ENCODE data around the gene HELLS. TPM values are rescaled to one million over a fixed set of nuclear protein-coding genes. Genes with fewer than 3 reads are reported as not detected.

HELLS gene
- total RNA-seq, 1 experiment from 2014 or later, result 64.4 TPM

DNA sequence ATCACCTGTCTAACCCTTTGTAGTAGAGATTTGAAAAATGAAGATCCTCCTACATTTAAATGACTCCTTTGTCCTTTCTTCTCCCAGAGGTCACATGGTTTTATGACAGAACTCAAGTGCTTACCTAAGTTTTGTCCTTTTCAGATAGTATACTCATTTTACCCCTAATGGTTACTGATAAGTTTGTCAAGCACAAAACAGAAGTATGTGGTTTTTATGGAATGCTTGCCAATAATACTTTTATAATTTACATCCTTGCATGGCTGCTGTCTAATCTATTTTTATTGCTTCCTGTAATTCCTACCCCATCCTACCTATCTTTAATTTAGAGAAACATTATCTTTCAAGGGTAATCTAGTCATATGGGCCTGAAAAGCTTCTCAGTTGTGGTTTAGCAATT is 37.5 kb downstream of the HELLS start:
- no peak for DNase-seq
- Histone ChIP-seq H4K20me1 (ENCODE audit: insufficient read depth) (no peaks in the 10 kb centered on the region), H3K27ac (no peak overlapping the region), H3K4me1 (replicated peaks; ENCODE audit: insufficient read depth) (no peaks in the 10 kb centered on the region), H2AFZ (no peak overlapping the region), H3K4me3 (no peak overlapping the region), H3K9me2 (ENCODE audit: insufficient read depth) (no peaks in the 10 kb centered on the region), H3K79me2 (ENCODE audit: low read depth) (no peaks in the 10 kb centered on the region), H3K4me2 (no peak overlapping the region), H3K9me3 (ENCODE audit: insufficient read depth, low read depth) (no peaks in the 10 kb centered on the region), H3F3A (ENCODE audit: insufficient read depth, low read depth) (0 out of 2 replicates have a peak, but pooled peaks cover 5% of the 10 kb centered on the region), H3K36me3 (ENCODE audit: low read depth) (no peaks in the 10 kb centered on the region; the same call in 1 of the 2 replicates), H3K27me3 (ENCODE audit: insufficient read depth, low read depth) (no peaks in the 10 kb centered on the region)
- TF ChIP-seq, protein P1, sequence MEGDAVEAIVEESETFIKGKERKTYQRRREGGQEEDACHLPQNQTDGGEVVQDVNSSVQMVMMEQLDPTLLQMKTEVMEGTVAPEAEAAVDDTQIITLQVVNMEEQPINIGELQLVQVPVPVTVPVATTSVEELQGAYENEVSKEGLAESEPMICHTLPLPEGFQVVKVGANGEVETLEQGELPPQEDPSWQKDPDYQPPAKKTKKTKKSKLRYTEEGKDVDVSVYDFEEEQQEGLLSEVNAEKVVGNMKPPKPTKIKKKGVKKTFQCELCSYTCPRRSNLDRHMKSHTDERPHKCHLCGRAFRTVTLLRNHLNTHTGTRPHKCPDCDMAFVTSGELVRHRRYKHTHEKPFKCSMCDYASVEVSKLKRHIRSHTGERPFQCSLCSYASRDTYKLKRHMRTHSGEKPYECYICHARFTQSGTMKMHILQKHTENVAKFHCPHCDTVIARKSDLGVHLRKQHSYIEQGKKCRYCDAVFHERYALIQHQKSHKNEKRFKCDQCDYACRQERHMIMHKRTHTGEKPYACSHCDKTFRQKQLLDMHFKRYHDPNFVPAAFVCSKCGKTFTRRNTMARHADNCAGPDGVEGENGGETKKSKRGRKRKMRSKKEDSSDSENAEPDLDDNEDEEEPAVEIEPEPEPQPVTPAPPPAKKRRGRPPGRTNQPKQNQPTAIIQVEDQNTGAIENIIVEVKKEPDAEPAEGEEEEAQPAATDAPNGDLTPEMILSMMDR (conservative IDR thresholded peaks at IDR 0.05), result no peak
- TF ChIP-seq EZH2 (IDR thresholded peaks at IDR 0.05; ENCODE audit: low read depth), result no peak
- intact Hi-C loops (cut with micrococcal nuclease; ENCODE audit: unreplicated experiment), result no loop called here
- ChIA-PET CTCF (no interaction called here), POLR2A (ENCODE audit: unreplicated experiment) (no interaction called here)
- no TSS peak for BruUV-seq (replicated peaks)

DNA sequence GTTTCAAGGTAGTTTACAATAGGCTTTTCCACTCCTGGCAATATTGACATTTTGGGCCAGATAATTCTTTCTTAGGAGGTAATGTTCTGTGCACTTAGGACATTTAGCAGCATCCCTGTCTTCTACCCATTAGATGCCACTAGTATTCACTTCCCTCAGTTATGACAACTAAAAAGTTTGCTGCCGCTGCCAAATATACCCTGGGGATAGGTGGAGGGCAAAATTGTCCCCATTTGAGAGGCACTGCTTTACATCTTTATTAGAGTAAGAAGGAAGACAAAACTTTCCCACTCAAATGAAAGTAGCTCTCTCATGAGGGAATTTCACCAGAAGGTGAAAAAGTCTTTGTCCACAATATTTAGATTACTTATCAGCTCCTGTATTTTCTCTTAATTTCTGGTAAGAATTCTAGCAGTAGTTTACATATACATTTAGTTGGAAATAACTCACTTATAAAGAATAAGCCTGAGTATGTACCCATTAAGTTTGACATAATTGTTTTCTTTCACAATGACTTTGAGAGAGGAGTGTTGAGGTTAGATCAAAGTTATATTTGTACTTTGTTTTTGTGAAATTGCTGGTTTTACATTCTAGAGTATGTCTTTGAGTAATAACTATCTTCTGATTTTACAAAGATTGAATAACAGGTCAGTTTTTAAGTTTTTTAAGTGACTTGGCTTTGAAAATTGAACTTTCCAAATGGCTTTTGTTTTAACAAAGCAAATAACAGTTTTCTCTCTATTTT is 46.0 kb downstream of the HELLS start:
- Histone ChIP-seq H3K27me3 (ENCODE audit: insufficient read depth, low read depth) (no peaks in the 10 kb centered on the region), H3K4me1 (replicated peaks; ENCODE audit: insufficient read depth) (no peaks in the 10 kb centered on the region), H3K36me3 (ENCODE audit: low read depth) (no peaks in the 10 kb centered on the region; the same call in 1 of the 2 replicates), H3K27ac (no peak overlapping the region), H3K9me3 (ENCODE audit: insufficient read depth, low read depth) (no peaks in the 10 kb centered on the region), H4K20me1 (ENCODE audit: insufficient read depth) (no peaks in the 10 kb centered on the region), H3K9me2 (ENCODE audit: insufficient read depth) (no peaks in the 10 kb centered on the region), H3F3A (ENCODE audit: insufficient read depth, low read depth) (no peaks in the 10 kb centered on the region), H3K79me2 (ENCODE audit: low read depth) (no peaks in the 10 kb centered on the region), H2AFZ (no peak overlapping the region), H3K4me2 (no peak overlapping the region), H3K4me3 (no peak overlapping the region)
- TF ChIP-seq, protein P1 (conservative IDR thresholded peaks at IDR 0.05), result no peak
- no peak for TF ChIP-seq EZH2 (IDR thresholded peaks at IDR 0.05; ENCODE audit: low read depth)
- no peak for DNase-seq
- intact Hi-C loops (cut with micrococcal nuclease; ENCODE audit: unreplicated experiment), result no loop called here
- POLR2A ChIA-PET (ENCODE audit: unreplicated experiment), result no interaction called here
- no TSS peak for BruUV-seq (replicated peaks)
- CTCF ChIA-PET, result no interaction called here

DNA sequence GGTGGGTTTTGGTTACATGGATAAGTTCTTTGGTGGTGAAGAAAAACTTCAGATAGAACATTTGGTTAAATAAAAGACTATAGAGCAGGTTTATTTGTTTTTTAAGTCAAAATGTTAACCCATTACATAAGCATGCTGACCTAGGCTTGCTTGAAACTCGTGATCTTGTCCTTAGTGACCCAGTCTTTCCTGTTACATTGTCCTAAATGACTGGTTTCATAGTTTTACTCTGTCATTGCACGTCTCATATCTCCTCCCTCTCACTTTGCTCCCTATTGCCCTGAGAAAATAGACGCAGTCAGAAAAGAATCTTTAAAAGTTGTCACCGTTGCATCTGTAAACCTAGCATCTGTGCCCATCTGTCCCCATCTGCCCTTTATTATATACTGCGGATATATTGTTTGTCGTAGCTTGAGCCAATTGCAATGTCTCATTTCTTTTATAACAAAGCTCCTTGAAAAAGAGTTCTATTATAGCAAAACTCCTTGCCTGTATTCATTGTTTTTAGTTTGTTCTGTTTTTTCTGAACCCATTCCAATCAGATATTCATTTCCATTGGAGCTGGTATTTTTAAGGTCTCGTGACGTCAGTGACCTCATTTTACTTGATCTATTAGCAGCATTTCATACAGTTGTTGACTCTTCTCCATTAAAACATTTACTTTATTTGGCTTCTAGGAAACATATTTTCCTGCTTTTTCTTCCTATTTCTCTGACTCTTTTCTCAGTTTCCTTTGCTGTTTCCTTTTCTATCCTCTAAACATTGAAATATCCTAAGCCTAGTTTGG is 57.3 kb downstream of the HELLS start:
- BruUV-seq (replicated peaks), result no TSS peak
- CTCF ChIA-PET, result no interaction called here
- Histone ChIP-seq H2AFZ (no peak overlapping the region), H3K4me1 (replicated peaks; ENCODE audit: insufficient read depth) (no peaks in the 10 kb centered on the region), H3K4me2 (no peak overlapping the region), H3K79me2 (ENCODE audit: low read depth) (no peaks in the 10 kb centered on the region), H4K20me1 (ENCODE audit: insufficient read depth) (no peaks in the 10 kb centered on the region), H3K36me3 (ENCODE audit: low read depth) (no peaks in the 10 kb centered on the region), H3F3A (ENCODE audit: insufficient read depth, low read depth) (no peaks in the 10 kb centered on the region), H3K4me3 (no peak overlapping the region), H3K9me2 (ENCODE audit: insufficient read depth) (no peaks in the 10 kb centered on the region), H3K27ac (no peak overlapping the region), H3K9me3 (ENCODE audit: insufficient read depth, low read depth) (no peaks in the 10 kb centered on the region), H3K27me3 (ENCODE audit: insufficient read depth, low read depth) (no peaks in the 10 kb centered on the region)
- TF ChIP-seq EZH2 (IDR thresholded peaks at IDR 0.05; ENCODE audit: low read depth), result no peak
- TF ChIP-seq, protein P1 (conservative IDR thresholded peaks at IDR 0.05), result no peak
- intact Hi-C loops (cut with micrococcal nuclease; ENCODE audit: unreplicated experiment), result no loop called here
- DNase-seq, result no peak
- POLR2A ChIA-PET (ENCODE audit: unreplicated experiment), result no interaction called here

Measured in PC-9 (cell line).